CD4-positive, alpha-beta T cell (primary cell): Measurements from ENCODE around the gene SMU1. TPM values are rescaled to one million over a fixed set of nuclear protein-coding genes. Genes with fewer than 3 reads are reported as not detected.

Experiments
- ATAC-seq: fragments of 200-7000 bp; cut with Tn5 transposase; one replicate; pipeline ENCODE4 v1.10.0; 2022; ENCODE audit warnings: mild to moderate bottlenecking; ENCODE audit not compliant: poor library complexity
- CTCF ChIA-PET: fragments of 350-600 bp; sonication (Branson Sonifier 250); formaldehyde crosslinking; loops from one replicate; lab custom pipeline; 2021; ENCODE audit warnings: antibody characterized with exemption, inconsistent platforms; lab: Charles Lee
- POLR2A ChIA-PET: fragments of 350-600 bp; sonication (Branson Sonifier 250); formaldehyde crosslinking; loops from one replicate; lab custom pipeline; 2021; ENCODE audit warnings: antibody characterized with exemption, inconsistent platforms; lab: Charles Lee
- DNase-seq, 14 experiments: peaks; one replicate each; pipeline ENCODE4 v3.0.0-alpha.2; 2013 to 2020; ENCODE audit warnings: mixed read lengths in 2 of 14
- H3K27ac ChIP-seq, 2 donors: one replicate each; pipeline versions ENCODE4 v1.5.1 to v1.7.0; 2013; ENCODE audit warnings: low read length in 2 of 2, low read depth in 1 of 2, mild to moderate bottlenecking in 1 of 2
- H3K27me3 ChIP-seq, 2 experiments: 1 replicate in 1 of 2; 2 replicates in 1 of 2; pipeline versions ENCODE4 v1.6.1 to v1.7.0; 2013; ENCODE audit warnings: low read length in 2 of 2, control low read depth in 1 of 2, mild to moderate bottlenecking in 1 of 2, moderate library complexity in 1 of 2; ENCODE audit not compliant: insufficient read depth in 2 of 2, control insufficient read depth in 1 of 2
- H3K36me3 ChIP-seq: one replicate; pipeline ENCODE4 v1.6.1; 2013; ENCODE audit warnings: low read length, control low read depth; ENCODE audit not compliant: insufficient read depth
- H3K4me1 ChIP-seq: one replicate; pipeline ENCODE4 v1.6.1; 2013; ENCODE audit warnings: low read length, control low read depth; ENCODE audit not compliant: insufficient read depth
- H3K4me3 ChIP-seq: one replicate; pipeline ENCODE4 v1.5.1; 2013; ENCODE audit warnings: mild to moderate bottlenecking, low read length, moderate library complexity
- H3K9me3 ChIP-seq, 2 experiments: 1 replicate in 1 of 2; 2 replicates in 1 of 2; pipeline versions ENCODE4 v1.6.1 to v1.7.0; 2013; ENCODE audit warnings: low read length in 2 of 2, mild to moderate bottlenecking in 2 of 2, control low read depth in 1 of 2, moderate library complexity in 1 of 2; ENCODE audit not compliant: control insufficient read depth in 1 of 2, insufficient read depth in 1 of 2
- H3K27ac Mint-ChIP-seq: one replicate; pipeline ENCODE4 v1.8.0; 2020; ENCODE audit warnings: mixed read lengths
- H3K27me3 Mint-ChIP-seq: one replicate; pipeline ENCODE4 v1.8.0; 2021; ENCODE audit warnings: mixed read lengths
- H3K36me3 Mint-ChIP-seq: one replicate; pipeline ENCODE4 v1.8.0; 2021; ENCODE audit warnings: low read depth, mixed read lengths
- H3K4me1 Mint-ChIP-seq: one replicate; pipeline ENCODE4 v1.8.0; 2021; ENCODE audit warnings: low read depth, mixed read lengths
- H3K4me3 Mint-ChIP-seq: one replicate; pipeline ENCODE4 v1.8.0; 2020; ENCODE audit warnings: mild to moderate bottlenecking, mixed read lengths
- H3K9me3 Mint-ChIP-seq: one replicate; pipeline ENCODE4 v1.8.0; 2020; ENCODE audit warnings: mixed read lengths
- CTCF ChIP-seq: fragments of 200-600 bp; IDR thresholded peaks from one replicate; pipeline ENCODE4 v1.8.0; 2022; ENCODE audit warnings: antibody characterized with exemption, mild to moderate bottlenecking
- intact Hi-C, 2 experiments: fragments of 100-400 bp; cut with DNase I in 1 of 2; cut with micrococcal nuclease in 1 of 2; formaldehyde crosslinking; loops; one replicate each; pipeline versions ENCODE4 v1.15.1 to v1.9.0; 2023 to 2025; cut with DNase I, micrococcal nuclease
- total RNA-seq, 174 experiments: library from RNA in 2 of 174; stranded (reverse) in 2 of 174; gene quantifications; one replicate each; pipeline ENCODE4 v1.2.3 and lab custom pipeline; 2021 to 2026

SMU1 gene
- total RNA-seq, 2 experiments from 2014 or later, result 25.1 to 26.0 TPM

- H3K36me3 Mint-ChIP-seq, result peaks cover 63% of the 10 kb centered on the region
- Histone ChIP-seq H3K4me1 (peaks cover 43% of the 10 kb centered on the region), H3K9me3 (no peaks in the 10 kb centered on the region), H3K4me3 (peak within 1 kb of the TSS; percentile 90), H3K27me3 (no peaks in the 10 kb centered on the region), H3K36me3 (peaks cover 36% of the 10 kb centered on the region), H3K27ac (peak within 1 kb of the TSS; percentile 99 to 100)
- DNase-seq (peak; percentile 90 to 98 (median 96)), ATAC-seq (peak; percentile 83)
- ChIA-PET POLR2A (interaction anchor here (0.7 to 4.1 kb wide), 17 partner anchors 10 to 474 kb away, joined by 3 to 46 read pairs (median 14); partner anchors contain the start of genes APTX, B4GALT1, BAG1 and CHMP5), CTCF (interaction anchor here (0.7 to 1.5 kb wide), 3 partner anchors 21 to 646 kb away, joined by 3 to 4 read pairs (median 3); partner anchors contain the start of gene NFX1)
- H3K4me1 Mint-ChIP-seq, result peaks cover 73% of the 10 kb centered on the region
- peak within 1 kb of the TSS; percentile 96 for H3K4me3 Mint-ChIP-seq
- no peaks in the 10 kb centered on the region for H3K9me3 Mint-ChIP-seq
- peak within 1 kb of the TSS; percentile 93 for H3K27ac Mint-ChIP-seq
- TF ChIP-seq CTCF, result no peak
- intact Hi-C loops, result loop anchor here (1.0 to 10.0 kb wide), 5 partner anchors 24 to 473 kb away; partner anchors contain the start of genes APTX (in 1 of the 2), BAG1 (in 1 of the 2), CHMP5 (in 1 of the 2) and NOL6 (in 1 of the 2)
- H3K27me3 Mint-ChIP-seq, result no peaks in the 10 kb centered on the region
Observed at GRCh38 chr9:33024966-33025571, 51.4 kb downstream of the SMU1 start, which contains the start of gene DNAJA1. Gene DNAJA1 (plus strand): TSS chr9:33025273. CDS start chr9:33026485, 1,212 bp downstream.

DNA sequence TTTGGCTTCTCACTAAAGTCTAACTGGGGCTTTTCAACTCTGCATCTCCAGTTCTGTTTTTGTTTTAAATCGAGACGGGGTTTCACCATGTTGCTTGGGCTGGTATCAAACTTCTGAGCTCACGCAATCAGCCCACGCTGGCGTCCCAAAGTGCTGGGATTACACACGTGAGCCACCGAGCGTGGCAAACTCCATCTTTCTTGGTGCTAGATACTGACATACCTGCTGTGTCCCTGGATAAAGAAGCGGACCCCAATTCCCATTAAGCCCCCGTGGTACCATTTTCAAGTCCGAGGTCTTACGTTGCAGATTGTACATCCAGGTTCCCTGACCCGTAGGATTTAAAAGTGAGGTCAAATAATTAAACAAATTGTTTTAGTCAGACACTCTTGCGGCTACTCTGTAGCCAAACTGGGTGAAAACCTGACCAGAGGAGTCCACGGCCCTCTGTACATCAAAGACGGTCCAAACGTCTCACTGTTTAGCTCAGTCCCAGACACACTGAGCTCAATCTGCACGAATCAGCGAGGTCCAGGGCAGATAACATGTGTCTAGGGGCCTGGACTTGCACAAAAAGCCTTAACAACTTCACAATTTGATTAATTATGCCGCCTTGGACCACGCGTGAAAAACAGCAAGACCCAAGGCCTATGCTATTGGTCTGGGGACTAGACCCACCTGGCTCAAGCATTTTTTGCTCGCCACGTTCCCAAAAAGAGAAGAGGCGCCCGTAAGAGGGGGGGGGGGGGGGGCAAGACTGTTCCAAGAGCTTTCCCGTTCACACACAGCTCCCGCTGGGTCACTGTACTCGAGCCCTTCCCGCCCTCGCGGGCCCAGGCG lies 52.1 kb downstream of the SMU1 start:
- ChIA-PET CTCF (interaction anchor here (0.7 to 1.5 kb wide), 4 partner anchors 21 to 646 kb away, joined by 3 to 4 read pairs (median 3); partner anchors contain the start of gene NFX1), POLR2A (interaction anchor here (0.6 to 4.1 kb wide), 17 partner anchors 10 to 535 kb away, joined by 3 to 46 read pairs (median 14); partner anchors contain the start of genes APTX, B4GALT1, BAG1 and CHMP5)
- Mint-ChIP-seq H3K9me3 (no peaks in the 10 kb centered on the region), H3K4me3 (peak overlapping the region; percentile 96), H3K4me1 (peaks cover 66% of the 10 kb centered on the region), H3K36me3 (peaks cover 58% of the 10 kb centered on the region), H3K27me3 (no peaks in the 10 kb centered on the region), H3K27ac (peak overlapping the region; percentile 93)
- H3K27ac ChIP-seq, result peak overlapping the region; percentile 99 to 100
- peak in 1 of 14 experiments; percentile 39 for DNase-seq
- peaks cover 43% of the 10 kb centered on the region for H3K4me1 ChIP-seq
- H3K4me3 ChIP-seq, result peak overlapping the region; percentile 90
- ATAC-seq, result no peak
- H3K36me3 ChIP-seq, result peaks cover 29% of the 10 kb centered on the region
- TF ChIP-seq CTCF, result no peak
- H3K27me3 ChIP-seq, result no peaks in the 10 kb centered on the region
- intact Hi-C loops, result loop anchor here (1.0 to 10.0 kb wide), 4 partner anchors 24 to 450 kb away; partner anchors contain the start of genes APTX (in 1 of the 2), BAG1 (in 1 of the 2), CHMP5 (in 1 of the 2) and NOL6 (in 1 of the 2)
- H3K9me3 ChIP-seq, result no peaks in the 10 kb centered on the region

DNA sequence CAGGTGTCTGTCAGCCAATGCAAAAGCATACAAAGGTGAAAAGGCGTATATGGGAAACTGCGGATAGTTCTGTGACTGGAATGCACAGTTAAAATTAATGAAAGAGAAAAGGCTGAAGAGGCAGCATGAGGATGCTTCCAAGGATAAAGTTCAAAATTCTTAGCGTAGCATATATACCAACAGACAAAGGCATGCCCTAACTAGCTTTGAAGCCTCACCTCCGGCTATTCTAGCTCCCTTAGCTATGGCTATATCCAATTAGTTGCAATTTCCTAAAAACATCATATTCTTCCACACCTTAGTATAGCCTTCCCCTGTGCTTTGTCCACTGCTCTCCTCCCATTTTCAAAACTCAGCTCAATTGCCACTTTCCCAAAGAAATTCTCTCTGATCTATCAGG lies 52.8 kb downstream of the SMU1 start:
- H3K27ac ChIP-seq, result no peak overlapping the region
- H3K4me1 Mint-ChIP-seq, result peaks cover 60% of the 10 kb centered on the region
- CTCF ChIA-PET, result interaction anchor here (0.8 kb wide), 1 partner anchor 147 kb away, joined by 3 read pairs; no protein-coding TSS in a partner anchor

More for the DNA sequence above, 52.8 kb downstream of the SMU1 start:
- no peaks in the 10 kb centered on the region for H3K27me3 ChIP-seq
- peaks cover 22% of the 10 kb centered on the region for H3K36me3 ChIP-seq
- no peaks in the 10 kb centered on the region for H3K9me3 ChIP-seq
- peak overlapping the region; percentile 90 for H3K4me3 ChIP-seq
- Mint-ChIP-seq H3K27ac (peak overlapping the region; percentile 93), H3K36me3 (peaks cover 51% of the 10 kb centered on the region), H3K27me3 (no peaks in the 10 kb centered on the region), H3K4me3 (peak overlapping the region; percentile 96), H3K9me3 (no peaks in the 10 kb centered on the region)
- POLR2A ChIA-PET, result interaction anchor here (0.6 to 4.1 kb wide), 3 partner anchors 22 to 534 kb away, joined by 4 to 46 read pairs (median 33); partner anchors contain the start of genes APTX and SMU1
- TF ChIP-seq CTCF, result no peak
- intact Hi-C loops, result loop anchor here (1.0 to 10.0 kb wide), 5 partner anchors 21 to 451 kb away; partner anchors contain the start of genes APTX (in 1 of the 2), BAG1 (in 1 of the 2), CHMP5 (in 1 of the 2) and NOL6 (in 1 of the 2)
- DNase-seq, result no peak
- H3K4me1 ChIP-seq, result peaks cover 43% of the 10 kb centered on the region
- no peak for ATAC-seq
